Sigmoid colon (tissue), 7 donors: Measurements from ENCODE around the gene CABLES2. TPM values are rescaled to one million over a fixed set of nuclear protein-coding genes. Genes with fewer than 3 reads are reported as not detected.

Experiments used
- DNase-seq: peaks from one replicate; pipeline ENCODE4 v3.0.0-alpha.2; 2019
- H3K27ac ChIP-seq, 4 donors: fragments of 200-600 bp; sonication (generic); one replicate each; pipeline ENCODE4 v1.5.1; 2016 to 2019; ENCODE audit warnings: mild to moderate bottlenecking in 1 of 4
- H3K27me3 ChIP-seq, 3 donors: fragments of 200-600 bp; sonication (generic); one replicate each; pipeline ENCODE4 v1.5.1; 2019; ENCODE audit warnings: mild to moderate bottlenecking in 1 of 3
- H3K36me3 ChIP-seq, 4 donors: fragments of 200-600 bp; sonication (generic); one replicate each; pipeline ENCODE4 v1.5.1; 2016 to 2019
- H3K4me1 ChIP-seq, 4 donors: fragments of 200-600 bp; sonication (generic); one replicate each; pipeline ENCODE4 v1.5.1; 2017 to 2019
- H3K4me3 ChIP-seq, 4 donors: fragments of 200-600 bp; sonication (generic); one replicate each; pipeline ENCODE4 v1.5.1; 2017 to 2019; ENCODE audit warnings: mild to moderate bottlenecking in 2 of 4, moderate library complexity in 1 of 4
- H3K9me3 ChIP-seq, 4 donors: fragments of 200-600 bp in 3 of 4; sonication (generic) in 3 of 4; one replicate each; pipeline versions ENCODE4 v1.5.1 to v1.6.1; 2013 to 2019
- EP300 ChIP-seq, 4 donors: sonication (generic); formaldehyde crosslinking; IDR thresholded peaks; one replicate each; pipeline ENCODE4 v1.6.1; 2017; ENCODE audit warnings: antibody characterized with exemption in 4 of 4
- POLR2A ChIP-seq, 2 donors: fragments of 450-650 bp; IDR thresholded peaks; one replicate each; pipeline ENCODE4 v1.6.1; 2016; ENCODE audit warnings: antibody characterized with exemption in 2 of 2, mild to moderate bottlenecking in 2 of 2, moderate library complexity in 2 of 2
- POLR2AphosphoS5 ChIP-seq, 4 donors: sonication (generic); formaldehyde crosslinking; IDR thresholded peaks; one replicate each; pipeline ENCODE4 v1.6.1; 2017; ENCODE audit warnings: antibody characterized with exemption in 4 of 4
- WGBS, 2 donors: extraction: QIAGEN DNeasy Blood & Tissue Kit; methylation state at CpG; one replicate each; pipeline ENCODE4 v1.1.7; 2013; 5-methylcytosine and 5-hydroxymethylcytosine counted together
- intact Hi-C: fragments of 100-400 bp; cut with DNase I; formaldehyde crosslinking; loops from one replicate; pipeline ENCODE4 v1.15.1; 2023
- polyA plus RNA-seq, 3 donors: library from polyadenylated mRNA; stranded (reverse); fragments of 200-250 nt; gene quantifications; one replicate each; pipeline ENCODE4 v1.2.3, GENCODE V29; 2013
- total RNA-seq, 4 donors: library from RNA; depleted of rRNA; stranded (reverse); fragments of >200 nt; gene quantifications; one replicate each; pipeline ENCODE4 v1.1.0, GENCODE V29; 2016
- TF ChIP-seq, protein P1 (sequence below), 4 experiments: fragments of 450-650 bp in 3 of 4; fragments of 200-600 bp in 1 of 4; IDR thresholded peaks; one replicate each; pipeline ENCODE4 v1.5.1; 2016 to 2019; ENCODE audit warnings: antibody characterized with exemption in 4 of 4, mild to moderate bottlenecking in 3 of 4, moderate library complexity in 2 of 4
- donor health status: healthy with polysubstance abuse.
- donor health status: Bipolar disorder and iron deficiency.
- donor health status: healthy.

Gene CABLES2
- total RNA-seq (1 to 10 TPM; 1.8 to 6.5 (median 4.2) TPM), polyA plus RNA-seq (1 to 10 TPM; 3.5 to 6.9 (median 3.6) TPM)

GRCh38 chr20:62407221-62407992, at the start of gene CABLES2:
CABLES2 (minus strand) TSS chr20:62407285; CDS start chr20:62407276, 9 bp downstream.
- Histone ChIP-seq H3K27me3 (no peaks in the 10 kb centered on the region), H3K9me3 (no peaks in the 10 kb centered on the region), H3K27ac (peak within 1 kb of the TSS; percentile 55 to 78 (median 66)), H3K4me1 (peaks cover 0 to 40% (median 39%) of the 10 kb centered on the region in 4 donors), H3K36me3 (peaks cover 0 to 2% (median 0%) of the 10 kb centered on the region in 4 donors), H3K4me3 (peak within 1 kb of the TSS; percentile 55 to 82 (median 71))
- intact Hi-C loops: loop anchor here (1.0 to 10.0 kb wide), 4 partner anchors 105 to 807 kb away; partner anchors contain the start of genes ADRM1, MRGBP and YTHDF1
- WGBS, 2 donors: 3 to 5% methylated on average over 73 of the region's 73 CpGs
- peak; percentile 97 for DNase-seq
- TF ChIP-seq, protein P1, sequence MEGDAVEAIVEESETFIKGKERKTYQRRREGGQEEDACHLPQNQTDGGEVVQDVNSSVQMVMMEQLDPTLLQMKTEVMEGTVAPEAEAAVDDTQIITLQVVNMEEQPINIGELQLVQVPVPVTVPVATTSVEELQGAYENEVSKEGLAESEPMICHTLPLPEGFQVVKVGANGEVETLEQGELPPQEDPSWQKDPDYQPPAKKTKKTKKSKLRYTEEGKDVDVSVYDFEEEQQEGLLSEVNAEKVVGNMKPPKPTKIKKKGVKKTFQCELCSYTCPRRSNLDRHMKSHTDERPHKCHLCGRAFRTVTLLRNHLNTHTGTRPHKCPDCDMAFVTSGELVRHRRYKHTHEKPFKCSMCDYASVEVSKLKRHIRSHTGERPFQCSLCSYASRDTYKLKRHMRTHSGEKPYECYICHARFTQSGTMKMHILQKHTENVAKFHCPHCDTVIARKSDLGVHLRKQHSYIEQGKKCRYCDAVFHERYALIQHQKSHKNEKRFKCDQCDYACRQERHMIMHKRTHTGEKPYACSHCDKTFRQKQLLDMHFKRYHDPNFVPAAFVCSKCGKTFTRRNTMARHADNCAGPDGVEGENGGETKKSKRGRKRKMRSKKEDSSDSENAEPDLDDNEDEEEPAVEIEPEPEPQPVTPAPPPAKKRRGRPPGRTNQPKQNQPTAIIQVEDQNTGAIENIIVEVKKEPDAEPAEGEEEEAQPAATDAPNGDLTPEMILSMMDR (IDR thresholded peaks at IDR 0.05): peak in 2 of 4 experiments; percentile 38
- TF ChIP-seq EP300 (IDR thresholded peaks at IDR 0.05): no peak
- TF ChIP-seq POLR2A (IDR thresholded peaks at IDR 0.05): no peak
- TF ChIP-seq POLR2AphosphoS5 (IDR thresholded peaks at IDR 0.05): peak in 1 of 4 donors; percentile 33

GRCh38 chr20:62455929-62456328, 48.8 kb upstream of the CABLES2 start:
- intact Hi-C loops: no loop called here
- TF ChIP-seq POLR2A (IDR thresholded peaks at IDR 0.05) (no peak), EP300 (IDR thresholded peaks at IDR 0.05) (no peak), POLR2AphosphoS5 (IDR thresholded peaks at IDR 0.05) (no peak)
- TF ChIP-seq, protein P1 (IDR thresholded peaks at IDR 0.05): no peak
- peaks cover 0 to 21% (median 0%) of the 10 kb centered on the region in 3 donors for H3K27me3 ChIP-seq

GRCh38 chr20:62454904-62455636, 48.0 kb upstream of the CABLES2 start:
- no peak for DNase-seq
- Histone ChIP-seq H3K27ac (no peak overlapping the region), H3K27me3 (peaks cover 0 to 26% (median 6%) of the 10 kb centered on the region in 3 donors), H3K9me3 (no peaks in the 10 kb centered on the region), H3K4me1 (no peaks in the 10 kb centered on the region), H3K36me3 (no peaks in the 10 kb centered on the region), H3K4me3 (no peak overlapping the region)
- WGBS, 2 donors: 62 to 76% methylated on average over 30 of the region's 30 CpGs
- TF ChIP-seq, protein P1 (IDR thresholded peaks at IDR 0.05): no peak
- TF ChIP-seq POLR2AphosphoS5 (IDR thresholded peaks at IDR 0.05) (no peak), POLR2A (IDR thresholded peaks at IDR 0.05) (no peak), EP300 (IDR thresholded peaks at IDR 0.05) (no peak)
- intact Hi-C loops: no loop called here

More at GRCh38 chr20:62455929-62456328, 48.8 kb upstream of the CABLES2 start:
- no peaks in the 10 kb centered on the region for H3K36me3 ChIP-seq
- no peak overlapping the region for H3K27ac ChIP-seq
- 80% methylated on average over 15 of the region's 15 CpGs for WGBS, 2 donors
- DNase-seq: no peak
- no peaks in the 10 kb centered on the region for H3K9me3 ChIP-seq
- H3K4me3 ChIP-seq: no peak overlapping the region
- H3K4me1 ChIP-seq: no peaks in the 10 kb centered on the region

GRCh38 chr20:62453186-62453808, 46.2 kb upstream of the CABLES2 start:
- TF ChIP-seq, protein P1 (IDR thresholded peaks at IDR 0.05): no peak
- TF ChIP-seq EP300 (IDR thresholded peaks at IDR 0.05) (no peak), POLR2AphosphoS5 (IDR thresholded peaks at IDR 0.05) (no peak), POLR2A (IDR thresholded peaks at IDR 0.05) (no peak)
- Histone ChIP-seq H3K27me3 (peaks cover 0 to 33% (median 8%) of the 10 kb centered on the region in 3 donors), H3K9me3 (no peaks in the 10 kb centered on the region), H3K36me3 (no peaks in the 10 kb centered on the region), H3K4me3 (no peak overlapping the region), H3K27ac (no peak overlapping the region), H3K4me1 (no peaks in the 10 kb centered on the region)
- intact Hi-C loops: no loop called here
- DNase-seq: no peak
- 59 to 79% methylated on average over 17 of the region's 17 CpGs for WGBS, 2 donors
